Nephron (organoid): ENCODE results near the gene SYNGR3.

Experiments used
- H3K27ac Mint-ChIP-seq, 3 experiments: 2 replicates each; pipeline ENCODE4 v1.8.0; 2020; ENCODE audit warnings: mixed read lengths in 3 of 3, mild to moderate bottlenecking in 2 of 3, moderate library complexity in 1 of 3
- H3K27me3 Mint-ChIP-seq: 2 replicates; pipeline ENCODE4 v1.8.0; 2021; ENCODE audit warnings: low read depth, mild to moderate bottlenecking, moderate library complexity, mixed read lengths
- H3K36me3 Mint-ChIP-seq: 2 replicates; pipeline ENCODE4 v1.8.0; 2020; ENCODE audit warnings: low read depth, mixed read lengths
- H3K4me1 Mint-ChIP-seq: 2 replicates; pipeline ENCODE4 v1.8.0; 2020; ENCODE audit warnings: mixed read lengths
- H3K4me3 Mint-ChIP-seq, 3 experiments: 2 replicates each; pipeline ENCODE4 v1.8.0; 2020; ENCODE audit warnings: mild to moderate bottlenecking in 3 of 3, mixed read lengths in 3 of 3, moderate library complexity in 2 of 3
- H3K9me3 Mint-ChIP-seq: 2 replicates; pipeline ENCODE4 v1.8.0; 2020; ENCODE audit warnings: mixed read lengths
- CTCF ChIP-seq, 3 experiments: fragments of 200-600 bp; sonication (generic); IDR thresholded peaks; one replicate each; pipeline ENCODE4 v1.5.0; 2021; ENCODE audit warnings: antibody characterized with exemption in 3 of 3; ENCODE audit not compliant: unreplicated experiment in 3 of 3

SYNGR3 gene

GRCh38 chr16:2001456-2002355, 11.9 kb downstream of the SYNGR3 start:
- Mint-ChIP-seq H3K27ac (no peak overlapping the region), H3K27me3 (peaks cover 2% of the 10 kb centered on the region), H3K4me1 (peaks cover 16% of the 10 kb centered on the region), H3K4me3 (no peak overlapping the region), H3K9me3 (no peaks in the 10 kb centered on the region), H3K36me3 (peaks cover 18% of the 10 kb centered on the region)
- TF ChIP-seq CTCF (IDR thresholded peaks at IDR 0.05; ENCODE audit: unreplicated experiment in 3 of 3): no peak

GRCh38 chr16:2002406-2003230, 12.8 kb downstream of the SYNGR3 start:
- Mint-ChIP-seq H3K4me3 (no peak overlapping the region), H3K27ac (no peak overlapping the region), H3K4me1 (peaks cover 19% of the 10 kb centered on the region), H3K27me3 (peaks cover 4% of the 10 kb centered on the region), H3K36me3 (peaks cover 14% of the 10 kb centered on the region), H3K9me3 (no peaks in the 10 kb centered on the region)
- no peak for TF ChIP-seq CTCF (IDR thresholded peaks at IDR 0.05; ENCODE audit: unreplicated experiment in 3 of 3)

DNA sequence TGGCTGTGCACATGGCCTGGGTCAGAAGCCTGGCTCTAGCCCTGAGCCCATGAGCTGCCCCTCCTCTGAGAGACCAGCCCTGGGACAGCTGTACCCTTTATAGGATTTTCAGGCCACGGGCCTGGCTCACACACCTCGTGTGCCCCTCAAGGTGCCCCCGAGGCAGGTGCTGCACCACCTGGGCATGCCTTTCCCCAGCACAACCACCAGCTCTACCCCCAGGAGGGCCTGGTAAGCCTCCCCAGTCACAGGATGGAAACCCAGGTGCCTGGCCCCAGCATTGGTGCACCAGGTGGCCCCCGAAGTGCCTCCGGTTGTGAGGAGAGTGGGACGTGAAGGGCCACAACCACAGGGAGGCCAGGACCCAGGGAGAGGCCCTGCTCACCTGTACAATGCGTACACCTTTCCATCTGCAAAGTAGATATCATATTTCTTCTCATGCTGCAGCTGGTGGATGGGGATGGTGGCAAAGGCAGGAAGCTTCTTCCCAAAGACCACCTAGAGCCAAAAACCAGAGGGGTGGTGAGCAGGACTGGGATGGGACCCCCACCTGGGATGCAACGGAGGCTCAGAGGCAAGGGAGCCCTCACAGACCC, 13.6 kb downstream of the SYNGR3 start:
- H3K9me3 Mint-ChIP-seq: no peaks in the 10 kb centered on the region
- peaks cover 4% of the 10 kb centered on the region for H3K27me3 Mint-ChIP-seq
- peaks cover 25% of the 10 kb centered on the region for H3K4me1 Mint-ChIP-seq
- no peak overlapping the region for H3K27ac Mint-ChIP-seq
- H3K36me3 Mint-ChIP-seq: peaks cover 10% of the 10 kb centered on the region
- no peak for TF ChIP-seq CTCF (IDR thresholded peaks at IDR 0.05; ENCODE audit: unreplicated experiment in 3 of 3)
- H3K4me3 Mint-ChIP-seq: no peak overlapping the region

GRCh38 chr16:2003827-2004641, 14.3 kb downstream of the SYNGR3 start:
- peaks cover 32% of the 10 kb centered on the region for H3K4me1 Mint-ChIP-seq
- no peak overlapping the region for H3K27ac Mint-ChIP-seq
- peak; percentile 94 to 97 (median 96) for TF ChIP-seq CTCF (IDR thresholded peaks at IDR 0.05; ENCODE audit: unreplicated experiment in 3 of 3)
- peaks cover 8% of the 10 kb centered on the region for H3K36me3 Mint-ChIP-seq
- H3K9me3 Mint-ChIP-seq: no peaks in the 10 kb centered on the region
- H3K27me3 Mint-ChIP-seq: peaks cover 4% of the 10 kb centered on the region
- H3K4me3 Mint-ChIP-seq: no peak overlapping the region

DNA sequence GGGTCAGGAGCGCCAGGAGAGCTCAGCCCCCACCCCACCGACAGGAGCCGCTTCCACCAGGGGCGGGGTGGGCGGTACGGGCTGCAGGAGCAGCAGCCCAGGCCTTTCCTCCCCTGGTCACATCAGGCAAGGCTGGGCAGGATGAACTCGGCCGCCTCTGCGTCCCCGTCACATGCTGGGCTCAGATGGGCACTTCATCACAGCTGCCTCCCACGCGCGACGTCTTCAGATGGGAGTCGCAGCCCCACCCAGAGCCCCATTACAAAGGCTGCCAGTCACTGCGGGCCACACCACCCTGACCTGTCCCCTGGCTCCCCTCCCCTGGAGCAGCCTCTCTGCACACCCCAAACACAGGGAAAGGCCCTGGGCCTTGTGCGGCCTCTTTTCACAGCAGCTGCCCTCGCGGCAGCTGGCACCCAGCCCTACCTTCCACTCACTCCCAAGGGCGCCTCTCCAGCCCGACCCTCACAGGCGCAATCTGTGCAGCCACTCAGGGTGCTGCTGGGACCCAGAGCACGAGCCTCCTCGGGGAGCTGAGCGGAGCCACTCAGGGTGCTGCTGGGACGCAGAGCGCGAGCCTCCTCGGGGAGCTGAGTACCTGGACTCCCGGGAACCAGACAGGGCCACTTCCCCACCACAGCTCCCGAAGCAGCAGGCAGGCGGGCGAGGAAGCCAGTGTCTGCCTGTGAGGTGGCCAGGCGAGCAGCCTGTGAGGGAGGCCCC, 15.2 kb downstream of the SYNGR3 start:
- Mint-ChIP-seq H3K9me3 (no peaks in the 10 kb centered on the region), H3K27me3 (peaks cover 4% of the 10 kb centered on the region), H3K27ac (no peak overlapping the region), H3K36me3 (peaks cover 8% of the 10 kb centered on the region), H3K4me3 (no peak overlapping the region), H3K4me1 (peaks cover 34% of the 10 kb centered on the region)
- TF ChIP-seq CTCF (IDR thresholded peaks at IDR 0.05; ENCODE audit: unreplicated experiment in 3 of 3): no peak
